IMR-90 (cell line): Measurements from ENCODE around the gene TAPBP. TPM values are rescaled to one million over a fixed set of nuclear protein-coding genes. Genes with fewer than 3 reads are reported as not detected.
A peak's percentile ranks its signal among the peaks of the same experiment; 100 is the strongest.

Source experiments
- ATAC-seq: fragments of 200-7000 bp; cut with Tn5 transposase; 2 replicates; pipeline ENCODE4 v1.9.1; 2020; ENCODE audit warnings: low read depth, mild to moderate bottlenecking, moderate library complexity
- BruUV-seq: library from RNA; stranded (reverse); fragments of 400-500 nt; replicated peaks from 2 replicates; lab custom pipeline; 2021; lab: Mats Ljungman, UMichigan
- CTCF ChIA-PET: fragments of 300-600 bp; formaldehyde crosslinking; extraction: SDS; loops from one replicate; lab custom pipeline; 2021; ENCODE audit warnings: antibody characterized with exemption; lab: Yijun Ruan, JAX
- POLR2A ChIA-PET: fragments of 300-600 bp; sonication (Branson Sonifier 250); formaldehyde crosslinking; loops from one replicate; lab custom pipeline; 2022; ENCODE audit warnings: antibody characterized with exemption; ENCODE audit not compliant: unreplicated experiment; lab: Charles Lee
- DNase-seq: peaks from one replicate; pipeline ENCODE4 v3.0.0; 2013
- H2AFZ ChIP-seq: replicated peaks from 2 replicates; pipeline ENCODE3; 2013; ENCODE audit warnings: low read length, mild to moderate bottlenecking; ENCODE audit not compliant: poor library complexity
- H2AK5ac ChIP-seq: 2 replicates; pipeline ENCODE4 v1.6.1; 2013; ENCODE audit warnings: low read depth, low read length, inconsistent platforms
- H2AK9ac ChIP-seq: replicated peaks from 2 replicates; pipeline ENCODE3; 2013; ENCODE audit warnings: mild to moderate bottlenecking, low read depth, low read length, moderate library complexity; ENCODE audit not compliant: poor library complexity
- H2BK120ac ChIP-seq: 2 replicates; pipeline ENCODE4 v1.6.1; 2013; ENCODE audit warnings: low read depth, low read length, inconsistent platforms
- H2BK15ac ChIP-seq: 3 replicates; pipeline ENCODE4 v1.6.1; 2013; ENCODE audit warnings: low read depth, low read length, inconsistent platforms
- H2BK20ac ChIP-seq: 2 replicates; pipeline ENCODE4 v1.6.1; 2013; ENCODE audit warnings: low read depth, mild to moderate bottlenecking, inconsistent platforms, low read length, moderate library complexity
- H2BK5ac ChIP-seq: 2 replicates; pipeline ENCODE4 v1.6.1; 2013; ENCODE audit warnings: mild to moderate bottlenecking, low read depth, low read length, inconsistent platforms; ENCODE audit not compliant: poor library complexity, severe bottlenecking
- H3K14ac ChIP-seq: replicated peaks from 2 replicates; pipeline ENCODE4 v1.6.1; 2013; ENCODE audit warnings: low read depth, low read length, inconsistent platforms
- H3K18ac ChIP-seq: 2 replicates; pipeline ENCODE4 v1.6.1; 2013; ENCODE audit warnings: low read depth, low read length, control low read depth
- H3K23ac ChIP-seq: 2 replicates; pipeline ENCODE4 v1.6.1; 2013; ENCODE audit warnings: low read depth, low read length, inconsistent platforms
- H3K27ac ChIP-seq: 2 replicates; pipeline ENCODE4 v1.5.1; 2013; ENCODE audit warnings: mild to moderate bottlenecking, control low read depth, low read length; ENCODE audit not compliant: insufficient read depth
- H3K27me3 ChIP-seq: 2 replicates; pipeline ENCODE4 v1.6.1; 2013; ENCODE audit warnings: low read length; ENCODE audit not compliant: control insufficient read depth, insufficient read depth
- H3K36me3 ChIP-seq: 2 replicates; pipeline ENCODE4 v1.6.1; 2013; ENCODE audit warnings: low read length, mixed read lengths; ENCODE audit not compliant: control insufficient read depth, insufficient read depth
- H3K4ac ChIP-seq: 2 replicates; pipeline ENCODE4 v1.6.1; 2013; ENCODE audit warnings: low read depth, low read length, inconsistent platforms
- H3K4me1 ChIP-seq: 2 replicates; pipeline ENCODE4 v1.6.1; 2013; ENCODE audit warnings: low read length, mixed read lengths; ENCODE audit not compliant: control insufficient read depth, insufficient read depth
- H3K4me2 ChIP-seq: 2 replicates; pipeline ENCODE4 v1.6.1; 2013; ENCODE audit warnings: low read depth, mild to moderate bottlenecking, control low read depth, low read length, moderate library complexity
- H3K4me3 ChIP-seq: 2 replicates; pipeline ENCODE4 v1.5.1; 2013; ENCODE audit warnings: low read depth, mild to moderate bottlenecking, control low read depth, low read length, moderate library complexity; ENCODE audit not compliant: insufficient read depth
- H3K56ac ChIP-seq: 2 replicates; pipeline ENCODE4 v1.6.1; 2013; ENCODE audit warnings: low read length, inconsistent platforms; ENCODE audit not compliant: insufficient read depth; ENCODE audit errors: extremely low read depth
- H3K79me1 ChIP-seq, 2 experiments: 2 replicates each; pipeline ENCODE4 v1.6.1; 2013; ENCODE audit warnings: low read length in 2 of 2, inconsistent platforms in 1 of 2, low read depth in 1 of 2
- H3K9ac ChIP-seq: 2 replicates; pipeline ENCODE4 v1.6.1; 2013; ENCODE audit warnings: low read depth, low read length, control low read depth
- H3K9me1 ChIP-seq: 2 replicates; pipeline ENCODE4 v1.6.1; 2013; ENCODE audit warnings: low read length, inconsistent platforms; ENCODE audit not compliant: insufficient read depth
- H3K9me3 ChIP-seq: 2 replicates; pipeline ENCODE4 v1.6.1; 2013; ENCODE audit warnings: low read length; ENCODE audit not compliant: control insufficient read depth, insufficient read depth
- H4K20me1 ChIP-seq: 2 replicates; pipeline ENCODE4 v1.6.1; 2013; ENCODE audit warnings: low read length, inconsistent platforms; ENCODE audit not compliant: insufficient read depth
- H4K5ac ChIP-seq: 2 replicates; pipeline ENCODE4 v1.6.1; 2013; ENCODE audit warnings: mild to moderate bottlenecking, low read depth, low read length, control low read depth
- H4K8ac ChIP-seq, 2 experiments: 2 replicates each; pipeline ENCODE4 v1.6.1; 2013; ENCODE audit warnings: low read depth in 2 of 2, low read length in 2 of 2, control low read depth in 1 of 2, inconsistent platforms in 1 of 2
- H4K91ac ChIP-seq: 2 replicates; pipeline ENCODE4 v1.6.1; 2013; ENCODE audit warnings: low read depth, low read length, inconsistent platforms; ENCODE audit not compliant: insufficient read depth
- FOS ChIP-seq: fragments of 150-350 bp; IDR thresholded peaks from 2 replicates; pipeline ENCODE4 v1.6.1; 2016; ENCODE audit warnings: low read depth, low read length
- NFE2L2 ChIP-seq: fragments of 150-350 bp; IDR thresholded peaks from 2 replicates; pipeline ENCODE4 v1.6.1; 2016; ENCODE audit warnings: low read depth, mild to moderate bottlenecking, low read length
- RCOR1 ChIP-seq: IDR thresholded peaks from 2 replicates; pipeline ENCODE4 v1.6.1; 2012; ENCODE audit warnings: mild to moderate bottlenecking, low read length, improper control_type of control experiment; ENCODE audit not compliant: insufficient replicate concordance
- RFX5 ChIP-seq: IDR thresholded peaks from 2 replicates; pipeline ENCODE4 v1.8.0; 2012; ENCODE audit warnings: low read depth, mild to moderate bottlenecking, low read length, moderate library complexity
- WGBS, 2 experiments: methylation state at CpG; one replicate each; pipeline versions ENCODE4 v1.1.5 to v1.1.7; 2013; ENCODE audit warnings: missing lambda C conversion rate in 2 of 2; ENCODE audit not compliant: insufficient read length in 1 of 2; ENCODE audit errors: extremely low coverage in 2 of 2; 5-methylcytosine and 5-hydroxymethylcytosine counted together
- dilution Hi-C: fragments of 300-500 bp; cut with HindIII; formaldehyde crosslinking; loops from one replicate; pipeline ENCODE4 v1.14.3; 2018; ENCODE audit warnings: low sequenced_read_pairs; ENCODE audit not compliant: unreplicated experiment
- in situ Hi-C: fragments of 300-500 bp; cut with MboI; formaldehyde crosslinking; loops from 3 replicates; pipeline ENCODE4 v1.14.3; 2019; ENCODE audit warnings: low sequenced_read_pairs, inconsistent platforms, mixed read lengths
- intact Hi-C: fragments of 100-400 bp; cut with micrococcal nuclease; formaldehyde crosslinking; loops from 2 replicates; pipeline ENCODE4 v1.10.0; 2022
- polyA plus RNA-seq, 3 experiments: library from polyadenylated mRNA; depleted of rRNA; stranded (reverse); fragments of >200 nt; gene quantifications; 2 replicates each; pipeline ENCODE4 v1.2.3, GENCODE V29; 2012; ENCODE audit warnings: low replicate concordance in 1 of 3
- total RNA-seq: library from RNA; depleted of rRNA; stranded (reverse); fragments of >200 nt; gene quantifications from 2 replicates; pipeline ENCODE4 v1.2.3, GENCODE V29; 2012

Gene TAPBP
- total and polyA plus RNA-seq, 2 of the 4 experiments (the other 2 are of a cell fraction) = 13.1 to 63.3 TPM

GRCh38 chr6:33316603-33317418, 2.9 kb upstream of the TAPBP start:
- Histone ChIP-seq H2AFZ (no peak overlapping the region), H2AK9ac (peak overlapping the region; percentile 50), H3K9me1 (peaks cover 22% of the 10 kb centered on the region), H3K79me1 (peaks cover 41 to 85% of the 10 kb centered on the region in 2 experiments), H3K27ac (no peak overlapping the region), H3K9ac (no peak overlapping the region), H2BK120ac (no peak overlapping the region), H3K36me3 (peaks cover 28% of the 10 kb centered on the region), H3K4me1 (peaks cover 39% of the 10 kb centered on the region), H3K18ac (no peak overlapping the region), H3K27me3 (no peaks in the 10 kb centered on the region), H3K23ac (no peak overlapping the region), H3K4me3 (peak overlapping the region; percentile 35), H3K4ac (no peak overlapping the region), H2BK5ac (no peak overlapping the region), H4K8ac (0 out of 4 replicates have a peak overlapping the region, but pooled peaks of 1 of the 2 experiments have one; percentile 19), H4K20me1 (peaks cover 20% of the 10 kb centered on the region), H4K5ac (no peak overlapping the region), H4K91ac (no peak overlapping the region), H2BK15ac (no peak overlapping the region), H3K9me3 (no peaks in the 10 kb centered on the region), H3K4me2 (peak overlapping the region; percentile 70), H2BK20ac (no peak overlapping the region), H2AK5ac (0 out of 2 replicates have a peak overlapping the region, but pooled peaks have one; percentile 11), H3K14ac (no peak overlapping the region), H3K56ac (no peak overlapping the region)
- no peak for ATAC-seq
- in situ Hi-C loops = no loop called here
- WGBS, 2 experiments = 77% methylated on average over 7 of the region's 19 CpGs; no CpG with 5 or more reads in 1 of the 2 experiments
- no peak for DNase-seq
- TF ChIP-seq FOS = no peak
- no peak for TF ChIP-seq NFE2L2
- TF ChIP-seq RFX5 = no peak
- TF ChIP-seq RCOR1 = no peak
- intact Hi-C loops = no loop called here
- dilution Hi-C loops = no loop called here
- CTCF ChIA-PET = interaction anchor here (0.5 kb wide), 1 partner anchor 68 kb away, joined by 3 read pairs; no protein-coding TSS in a partner anchor
- POLR2A ChIA-PET = interaction anchor here (0.7 to 1.5 kb wide), 2 partner anchors 28 to 62 kb away, joined by 3 to 6 read pairs; partner anchors contain the start of genes PFDN6 and WDR46
- no TSS peak for BruUV-seq
